SH-SY5Y (cell line): ENCODE data around the gene PRM1.

Source experiments
- GATA2 ChIP-seq: IDR thresholded peaks from 2 replicates; pipeline ENCODE4 v1.6.1; 2011; ENCODE audit warnings: mild to moderate bottlenecking, low read depth, low read length
- GATA3 ChIP-seq: IDR thresholded peaks from 2 replicates; pipeline ENCODE4 v1.6.1; 2011; ENCODE audit warnings: low read depth, mild to moderate bottlenecking, low read length, moderate library complexity

GRCh38 chr16:11245222-11245737 lies 35.9 kb downstream of the PRM1 start:
- TF ChIP-seq GATA2: no peak
- no peak for TF ChIP-seq GATA3
